CD4-positive, alpha-beta T cell (primary cell): ENCODE results near the gene PDGFRB. TPM values are rescaled to one million over a fixed set of nuclear protein-coding genes. Genes with fewer than 3 reads are reported as not detected.

Source experiments
- ATAC-seq: fragments of 200-7000 bp; cut with Tn5 transposase; one replicate; pipeline ENCODE4 v1.10.0; 2022; ENCODE audit warnings: mild to moderate bottlenecking; ENCODE audit not compliant: poor library complexity
- CTCF ChIA-PET: fragments of 350-600 bp; sonication (Branson Sonifier 250); formaldehyde crosslinking; loops from one replicate; lab custom pipeline; 2021; ENCODE audit warnings: antibody characterized with exemption, inconsistent platforms; lab: Charles Lee
- POLR2A ChIA-PET: fragments of 350-600 bp; sonication (Branson Sonifier 250); formaldehyde crosslinking; loops from one replicate; lab custom pipeline; 2021; ENCODE audit warnings: antibody characterized with exemption, inconsistent platforms; lab: Charles Lee
- DNase-seq, 14 experiments: peaks; one replicate each; pipeline ENCODE4 v3.0.0-alpha.2; 2013 to 2020; ENCODE audit warnings: mixed read lengths in 2 of 14
- H3K27ac ChIP-seq, 2 donors: one replicate each; pipeline versions ENCODE4 v1.5.1 to v1.7.0; 2013; ENCODE audit warnings: low read length in 2 of 2, low read depth in 1 of 2, mild to moderate bottlenecking in 1 of 2
- H3K27me3 ChIP-seq, 2 experiments: 1 replicate in 1 of 2; 2 replicates in 1 of 2; pipeline versions ENCODE4 v1.6.1 to v1.7.0; 2013; ENCODE audit warnings: low read length in 2 of 2, control low read depth in 1 of 2, mild to moderate bottlenecking in 1 of 2, moderate library complexity in 1 of 2; ENCODE audit not compliant: insufficient read depth in 2 of 2, control insufficient read depth in 1 of 2
- H3K36me3 ChIP-seq: one replicate; pipeline ENCODE4 v1.6.1; 2013; ENCODE audit warnings: low read length, control low read depth; ENCODE audit not compliant: insufficient read depth
- H3K4me1 ChIP-seq: one replicate; pipeline ENCODE4 v1.6.1; 2013; ENCODE audit warnings: low read length, control low read depth; ENCODE audit not compliant: insufficient read depth
- H3K4me3 ChIP-seq: one replicate; pipeline ENCODE4 v1.5.1; 2013; ENCODE audit warnings: mild to moderate bottlenecking, low read length, moderate library complexity
- H3K9me3 ChIP-seq, 2 experiments: 1 replicate in 1 of 2; 2 replicates in 1 of 2; pipeline versions ENCODE4 v1.6.1 to v1.7.0; 2013; ENCODE audit warnings: low read length in 2 of 2, mild to moderate bottlenecking in 2 of 2, control low read depth in 1 of 2, moderate library complexity in 1 of 2; ENCODE audit not compliant: control insufficient read depth in 1 of 2, insufficient read depth in 1 of 2
- H3K27ac Mint-ChIP-seq: one replicate; pipeline ENCODE4 v1.8.0; 2020; ENCODE audit warnings: mixed read lengths
- H3K27me3 Mint-ChIP-seq: one replicate; pipeline ENCODE4 v1.8.0; 2021; ENCODE audit warnings: mixed read lengths
- H3K36me3 Mint-ChIP-seq: one replicate; pipeline ENCODE4 v1.8.0; 2021; ENCODE audit warnings: low read depth, mixed read lengths
- H3K4me1 Mint-ChIP-seq: one replicate; pipeline ENCODE4 v1.8.0; 2021; ENCODE audit warnings: low read depth, mixed read lengths
- H3K4me3 Mint-ChIP-seq: one replicate; pipeline ENCODE4 v1.8.0; 2020; ENCODE audit warnings: mild to moderate bottlenecking, mixed read lengths
- H3K9me3 Mint-ChIP-seq: one replicate; pipeline ENCODE4 v1.8.0; 2020; ENCODE audit warnings: mixed read lengths
- CTCF ChIP-seq: fragments of 200-600 bp; IDR thresholded peaks from one replicate; pipeline ENCODE4 v1.8.0; 2022; ENCODE audit warnings: antibody characterized with exemption, mild to moderate bottlenecking
- intact Hi-C, 2 experiments: fragments of 100-400 bp; cut with DNase I in 1 of 2; cut with micrococcal nuclease in 1 of 2; formaldehyde crosslinking; loops; one replicate each; pipeline versions ENCODE4 v1.15.1 to v1.9.0; 2023 to 2025; cut with DNase I, micrococcal nuclease
- total RNA-seq, 174 experiments: library from RNA in 2 of 174; stranded (reverse) in 2 of 174; gene quantifications; one replicate each; pipeline ENCODE4 v1.2.3 and lab custom pipeline; 2021 to 2026

Gene PDGFRB
- total RNA-seq, 2 experiments from 2014 or later = not detected

DNA sequence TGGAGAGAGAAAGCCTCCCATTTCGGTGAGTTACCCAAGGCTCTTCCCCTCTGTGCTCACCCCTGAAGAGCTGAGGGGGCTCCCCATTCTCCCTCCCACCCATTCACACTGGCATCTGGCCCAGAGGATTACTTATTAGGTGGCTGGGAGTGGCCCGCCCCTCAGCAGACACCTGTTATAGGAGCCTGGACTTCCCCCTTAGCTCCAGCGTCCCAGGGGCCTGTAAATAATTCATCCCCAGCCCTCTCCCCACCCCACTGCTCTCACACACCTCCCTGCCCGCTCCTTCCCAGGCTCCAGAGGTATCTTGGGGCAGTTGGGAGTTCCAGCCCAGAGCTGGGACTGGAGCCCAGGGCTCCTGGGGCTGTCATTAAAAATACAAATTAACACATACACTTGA lies 22.6 kb upstream of the PDGFRB start:
- Histone ChIP-seq H3K9me3 (no peaks in the 10 kb centered on the region), H3K4me1 (no peaks in the 10 kb centered on the region), H3K27me3 (peaks cover 0 to 7% of the 10 kb centered on the region in 2 experiments), H3K36me3 (no peaks in the 10 kb centered on the region), H3K4me3 (no peak overlapping the region), H3K27ac (no peak overlapping the region)
- Mint-ChIP-seq H3K27me3 (peaks cover 13% of the 10 kb centered on the region), H3K4me3 (no peak overlapping the region), H3K36me3 (no peaks in the 10 kb centered on the region), H3K9me3 (no peaks in the 10 kb centered on the region), H3K4me1 (no peaks in the 10 kb centered on the region), H3K27ac (no peak overlapping the region)
- ChIA-PET POLR2A (no interaction called here), CTCF (no interaction called here)
- no peak for DNase-seq
- ATAC-seq = no peak
- intact Hi-C loops = no loop called here
- TF ChIP-seq CTCF = no peak

DNA sequence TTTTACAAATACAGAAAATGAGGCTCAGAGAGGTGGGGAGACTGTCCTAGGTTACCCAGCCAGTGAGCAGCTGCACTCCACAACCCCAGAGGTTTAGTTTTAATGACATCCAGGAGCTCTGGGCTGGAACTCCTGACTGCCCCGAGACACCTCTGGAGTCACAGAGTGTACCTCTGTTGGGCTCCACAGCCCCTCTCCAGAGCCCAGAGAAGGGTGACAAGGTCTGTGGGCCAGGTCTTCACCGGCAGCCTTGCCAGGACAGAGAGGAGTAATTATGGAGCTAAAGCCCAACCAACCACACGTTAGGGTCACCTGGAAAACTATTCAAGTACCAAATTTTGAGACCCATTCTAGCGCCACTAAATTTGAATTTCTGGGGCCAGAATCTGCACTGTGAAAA lies 22.1 kb upstream of the PDGFRB start:
- Histone ChIP-seq H3K36me3 (no peaks in the 10 kb centered on the region), H3K27me3 (peaks cover 0 to 7% of the 10 kb centered on the region in 2 experiments), H3K9me3 (no peaks in the 10 kb centered on the region), H3K4me1 (no peaks in the 10 kb centered on the region), H3K4me3 (no peak overlapping the region), H3K27ac (no peak overlapping the region)
- Mint-ChIP-seq H3K4me3 (no peak overlapping the region), H3K4me1 (no peaks in the 10 kb centered on the region), H3K36me3 (no peaks in the 10 kb centered on the region), H3K27ac (no peak overlapping the region), H3K27me3 (peaks cover 18% of the 10 kb centered on the region), H3K9me3 (no peaks in the 10 kb centered on the region)
- CTCF ChIA-PET = no interaction called here
- no peak for ATAC-seq
- intact Hi-C loops = no loop called here
- POLR2A ChIA-PET = no interaction called here
- no peak for TF ChIP-seq CTCF
- no peak for DNase-seq

DNA sequence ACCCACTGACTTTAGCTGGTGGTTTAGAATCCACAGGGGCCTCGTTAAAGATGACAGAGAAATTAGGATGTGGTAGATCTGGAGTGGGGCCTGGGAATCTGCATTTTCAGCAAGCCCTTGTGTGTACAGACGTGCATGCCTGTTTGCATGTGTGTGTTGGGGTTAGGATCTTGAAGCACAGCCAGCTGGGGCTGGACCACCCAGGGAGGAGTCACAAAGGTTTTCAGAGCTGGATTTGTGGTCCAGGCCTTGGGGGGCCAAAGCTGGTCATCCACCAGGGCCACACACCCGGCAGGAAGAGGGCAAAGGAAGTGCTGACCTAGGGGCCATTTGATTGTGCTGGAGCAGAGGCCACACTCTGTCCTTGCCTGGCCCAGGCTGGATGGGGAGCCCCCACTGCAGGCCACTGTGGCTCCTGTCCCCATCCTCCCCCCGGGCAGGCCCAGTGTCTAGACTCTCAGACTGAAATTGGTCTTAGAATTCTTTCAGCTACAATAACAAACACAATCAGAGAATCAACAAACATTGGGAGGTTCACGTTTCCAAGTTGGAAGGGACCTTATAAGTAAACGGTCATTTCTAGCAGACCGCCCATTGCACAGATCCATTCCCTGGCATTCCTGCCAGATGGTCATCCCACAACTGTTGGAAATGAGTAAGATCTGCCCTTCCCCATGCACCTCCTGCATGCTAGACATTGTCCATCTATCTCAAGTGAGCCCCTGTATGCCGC lies 21.3 kb upstream of the PDGFRB start:
- DNase-seq = no peak
- Histone ChIP-seq H3K36me3 (no peaks in the 10 kb centered on the region), H3K4me1 (no peaks in the 10 kb centered on the region), H3K27ac (no peak overlapping the region), H3K4me3 (no peak overlapping the region), H3K9me3 (no peaks in the 10 kb centered on the region), H3K27me3 (peaks cover 0 to 7% of the 10 kb centered on the region in 2 experiments)
- Mint-ChIP-seq H3K36me3 (no peaks in the 10 kb centered on the region), H3K27ac (no peak overlapping the region), H3K4me3 (no peak overlapping the region), H3K9me3 (no peaks in the 10 kb centered on the region), H3K4me1 (no peaks in the 10 kb centered on the region), H3K27me3 (peaks cover 26% of the 10 kb centered on the region)
- no peak for ATAC-seq
- CTCF ChIA-PET = no interaction called here
- intact Hi-C loops = no loop called here
- POLR2A ChIA-PET = no interaction called here
- no peak for TF ChIP-seq CTCF
